RCC 7860 (cell line): Measurements from ENCODE around the gene ZNF407.

Source experiments
- DNase-seq: peaks from one replicate; pipeline ENCODE4 v3.0.0-alpha.2; 2015; ENCODE audit warnings: low spot score
- FAIRE-seq: peaks from 2 replicates; lab custom pipeline; 2012; peaks lifted over from hg19 to GRCh38; lab: Jason Lieb, UNC

Gene ZNF407

GRCh38 chr18:74916773-74917393, 319.2 kb downstream of the ZNF407 start:
- no peak for DNase-seq
- FAIRE-seq, result no peak

GRCh38 chr18:74918276-74918790, 320.7 kb downstream of the ZNF407 start:
- FAIRE-seq, result no peak
- DNase-seq, result no peak

GRCh38 chr18:74921057-74921820, 323.6 kb downstream of the ZNF407 start:
- FAIRE-seq, result no peak

GRCh38 chr18:74926051-74926450, 328.4 kb downstream of the ZNF407 start:
- FAIRE-seq, result no peak

More at GRCh38 chr18:74921057-74921820, 323.6 kb downstream of the ZNF407 start:
- DNase-seq, result no peak

GRCh38 chr18:74928194-74928968, 330.7 kb downstream of the ZNF407 start:
- DNase-seq (no peak), FAIRE-seq (no peak)

More at GRCh38 chr18:74926051-74926450, 328.4 kb downstream of the ZNF407 start:
- DNase-seq, result no peak

GRCh38 chr18:74929110-74929509, 331.4 kb downstream of the ZNF407 start:
- FAIRE-seq, result no peak

GRCh38 chr18:74930616-74931015, 332.9 kb downstream of the ZNF407 start:
- FAIRE-seq (no peak), DNase-seq (no peak)

More at GRCh38 chr18:74929110-74929509, 331.4 kb downstream of the ZNF407 start:
- no peak for DNase-seq

- FAIRE-seq, result no peak
- DNase-seq, result no peak
Observed at GRCh38 chr18:74933930-74934329, 336.3 kb downstream of the ZNF407 start.

GRCh38 chr18:74935434-74935833, 337.8 kb downstream of the ZNF407 start:
- FAIRE-seq (no peak), DNase-seq (no peak)

GRCh38 chr18:74936343-74936742, 338.7 kb downstream of the ZNF407 start:
- DNase-seq, result no peak
- FAIRE-seq, result no peak

- no peak for DNase-seq
Observed at GRCh38 chr18:74937291-74937690, 339.6 kb downstream of the ZNF407 start.

GRCh38 chr18:74940856-74941255, 343.2 kb downstream of the ZNF407 start:
- FAIRE-seq, result no peak
- DNase-seq, result no peak

More at GRCh38 chr18:74937291-74937690, 339.6 kb downstream of the ZNF407 start:
- no peak for FAIRE-seq

- no peak for FAIRE-seq
- peak; percentile 15 for DNase-seq
Observed at GRCh38 chr18:74942319-74942910, 344.7 kb downstream of the ZNF407 start.

- FAIRE-seq (no peak), DNase-seq (no peak)
Observed at GRCh38 chr18:74944676-74945075, 347.0 kb downstream of the ZNF407 start.

GRCh38 chr18:74945774-74946545, 348.3 kb downstream of the ZNF407 start:
- DNase-seq, result no peak
- no peak for FAIRE-seq

- FAIRE-seq (no peak), DNase-seq (no peak)
Observed at GRCh38 chr18:74946646-74947375, 349.1 kb downstream of the ZNF407 start.

- no peak for DNase-seq
- FAIRE-seq, result no peak
Observed at GRCh38 chr18:74947417-74947816, 349.7 kb downstream of the ZNF407 start.

GRCh38 chr18:74947875-74948274, 350.2 kb downstream of the ZNF407 start:
- DNase-seq, result no peak
- no peak for FAIRE-seq

- DNase-seq, result no peak
- FAIRE-seq, result no peak
Observed at GRCh38 chr18:74949611-74950010, 351.9 kb downstream of the ZNF407 start.
